ENCODE measurements around the gene FMNL2.

FMNL2 gene

GRCh38 chr2:152421521-152422370, 86.8 kb downstream of the FMNL2 start:
- no peak for DNase-seq (ENCODE audit: low read depth in 1 of 2, low spot score in 1 of 2)

- DNase-seq (ENCODE audit: low read depth in 1 of 2, low spot score in 1 of 2): no peak
Measured at GRCh38 chr2:152423684-152424083, 88.7 kb downstream of the FMNL2 start.

GRCh38 chr2:152425765-152426727, 91.1 kb downstream of the FMNL2 start:
- no peak for DNase-seq (ENCODE audit: low read depth in 1 of 2, low spot score in 1 of 2)

GRCh38 chr2:152426801-152427200, 91.8 kb downstream of the FMNL2 start:
- no peak for DNase-seq (ENCODE audit: low read depth in 1 of 2, low spot score in 1 of 2)

- no peak for DNase-seq (ENCODE audit: low read depth in 1 of 2, low spot score in 1 of 2)
Measured at GRCh38 chr2:152427902-152428301, 92.9 kb downstream of the FMNL2 start.

GRCh38 chr2:152428800-152429582, 94.0 kb downstream of the FMNL2 start:
- no peak for DNase-seq (ENCODE audit: low read depth in 1 of 2, low spot score in 1 of 2)

GRCh38 chr2:152430876-152431275, 95.9 kb downstream of the FMNL2 start:
- DNase-seq (ENCODE audit: low read depth in 1 of 2, low spot score in 1 of 2): no peak

- no peak for DNase-seq (ENCODE audit: low read depth in 1 of 2, low spot score in 1 of 2)
Measured at GRCh38 chr2:152431370-152432098, 96.6 kb downstream of the FMNL2 start.

- DNase-seq (ENCODE audit: low read depth in 1 of 2, low spot score in 1 of 2): no peak
Measured at GRCh38 chr2:152432206-152432653, 97.3 kb downstream of the FMNL2 start.

- DNase-seq (ENCODE audit: low read depth in 1 of 2, low spot score in 1 of 2): no peak
Measured at GRCh38 chr2:152432765-152433164, 97.8 kb downstream of the FMNL2 start.

- DNase-seq (ENCODE audit: low read depth in 1 of 2, low spot score in 1 of 2): no peak
Measured at GRCh38 chr2:152433289-152433688, 98.3 kb downstream of the FMNL2 start.

- DNase-seq (ENCODE audit: low read depth in 1 of 2, low spot score in 1 of 2): no peak
Measured at GRCh38 chr2:152433791-152434190, 98.8 kb downstream of the FMNL2 start.

- DNase-seq (ENCODE audit: low read depth in 1 of 2, low spot score in 1 of 2): no peak
Measured at GRCh38 chr2:152434395-152435182, 99.6 kb downstream of the FMNL2 start.

GRCh38 chr2:152436148-152436547, 101.2 kb downstream of the FMNL2 start:
- DNase-seq (ENCODE audit: low read depth in 1 of 2, low spot score in 1 of 2): no peak

GRCh38 chr2:152437276-152438108, 102.5 kb downstream of the FMNL2 start:
- DNase-seq (ENCODE audit: low read depth in 1 of 2, low spot score in 1 of 2): no peak

GRCh38 chr2:152440049-152440448, 105.1 kb downstream of the FMNL2 start:
- DNase-seq (ENCODE audit: low read depth in 1 of 2, low spot score in 1 of 2): no peak

GRCh38 chr2:152440460-152440859, 105.5 kb downstream of the FMNL2 start:
- DNase-seq (ENCODE audit: low read depth in 1 of 2, low spot score in 1 of 2): no peak

- no peak for DNase-seq (ENCODE audit: low read depth in 1 of 2, low spot score in 1 of 2)
Measured at GRCh38 chr2:152441961-152442360, 107.0 kb downstream of the FMNL2 start.

GRCh38 chr2:152443771-152444170, 108.8 kb downstream of the FMNL2 start:
- DNase-seq (ENCODE audit: low read depth in 1 of 2, low spot score in 1 of 2): no peak
